HG03039 (cell line): ENCODE measurements around the gene PRDX2.
A peak's percentile ranks its signal among the peaks of the same experiment; 100 is the strongest.
"Not testable (repeated sequence)": the region's sequence is repeated elsewhere in the genome, so short reads cannot be mapped to it uniquely, and the experiment has no call there.

Source experiments
- ATAC-seq: cut with Tn5 transposase; IDR thresholded peaks from one replicate; pipeline ENCODE4 v1.9.1; 2021; ENCODE audit warnings: mild to moderate bottlenecking, moderate library complexity; ENCODE audit not compliant: unreplicated experiment

Gene PRDX2

DNA sequence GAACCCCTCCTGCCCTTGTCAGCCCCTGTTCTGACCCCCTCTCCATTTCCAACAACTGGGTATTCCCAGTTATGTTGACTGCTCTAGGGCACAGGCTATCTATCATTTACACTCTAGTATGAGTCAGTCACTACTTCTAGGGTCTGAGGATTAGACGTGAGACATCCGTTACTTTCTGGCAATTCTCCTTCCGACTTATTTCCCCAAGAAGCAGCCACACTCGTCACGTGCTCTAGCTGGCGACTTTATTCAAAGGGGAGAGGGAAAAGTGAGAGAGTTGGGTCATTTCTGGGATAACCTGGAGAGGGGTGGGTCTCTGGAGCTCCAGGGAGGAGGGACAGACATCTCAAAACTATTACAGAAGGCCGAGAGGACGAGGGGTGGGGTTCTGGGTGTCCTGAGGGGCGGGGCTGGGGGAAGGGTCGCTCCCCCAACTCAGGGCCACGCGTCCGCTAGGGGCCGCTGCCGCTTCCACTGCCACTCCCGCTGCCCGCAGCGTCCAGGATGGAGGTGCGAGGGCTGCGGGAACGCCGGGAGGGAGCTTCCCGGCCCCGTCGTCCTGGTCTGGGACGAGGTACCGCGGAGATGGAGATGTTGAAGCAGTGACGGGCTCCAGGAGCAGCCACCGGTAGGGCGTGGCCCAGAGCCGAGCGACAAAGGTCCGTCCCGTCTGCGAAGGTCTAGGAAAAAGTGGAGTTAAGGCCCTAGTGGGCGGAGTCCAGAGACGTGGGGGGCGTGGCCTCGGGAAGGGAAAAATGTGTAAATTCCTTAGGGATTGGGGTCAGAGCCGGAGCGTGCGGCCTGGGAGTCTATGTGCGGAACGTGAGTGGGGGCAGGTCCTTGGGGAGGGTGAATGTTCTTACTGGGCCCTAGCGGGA is 23.9 kb upstream of the PRDX2 start:
- no peak for ATAC-seq

DNA sequence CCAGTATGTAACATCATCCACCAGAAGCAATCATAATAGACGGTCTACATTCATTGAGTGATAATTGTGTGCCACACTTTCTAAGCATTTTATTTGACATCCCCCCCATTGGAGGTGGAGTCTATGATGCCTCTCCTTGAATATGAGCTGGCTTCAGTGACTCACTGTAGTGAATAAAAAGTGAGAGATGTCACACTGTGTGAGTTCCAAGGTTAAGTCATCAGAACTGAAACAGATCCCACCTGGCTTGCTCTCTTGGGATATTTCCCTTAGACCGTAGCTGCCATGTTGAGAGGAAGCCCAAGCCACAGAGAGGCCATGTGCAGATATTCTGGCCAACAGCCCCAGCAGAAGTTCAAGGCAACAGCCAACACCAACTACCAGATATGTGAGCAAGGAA is 20.2 kb upstream of the PRDX2 start:
- ATAC-seq: no peak

DNA sequence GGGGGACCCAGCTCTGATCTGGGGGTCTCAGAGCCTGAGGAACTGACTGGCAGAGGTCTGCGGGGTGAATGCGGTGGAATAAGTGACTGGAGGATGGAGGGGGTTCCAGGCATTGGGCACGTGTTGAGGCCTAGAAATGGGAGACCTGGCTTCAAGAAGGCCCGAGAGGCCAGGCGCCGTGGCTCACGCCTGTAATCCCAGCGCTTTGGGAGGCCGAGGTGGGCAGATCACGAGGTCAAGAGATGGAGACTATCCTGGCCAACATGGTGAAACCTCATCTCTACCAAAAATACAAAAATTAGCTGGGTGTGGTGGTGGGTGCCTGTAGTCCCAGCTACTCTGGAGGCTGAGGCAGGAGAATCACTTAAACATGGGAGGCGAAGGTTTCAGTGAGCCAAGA is 16.2 kb upstream of the PRDX2 start:
- not testable (repeated sequence) for ATAC-seq

DNA sequence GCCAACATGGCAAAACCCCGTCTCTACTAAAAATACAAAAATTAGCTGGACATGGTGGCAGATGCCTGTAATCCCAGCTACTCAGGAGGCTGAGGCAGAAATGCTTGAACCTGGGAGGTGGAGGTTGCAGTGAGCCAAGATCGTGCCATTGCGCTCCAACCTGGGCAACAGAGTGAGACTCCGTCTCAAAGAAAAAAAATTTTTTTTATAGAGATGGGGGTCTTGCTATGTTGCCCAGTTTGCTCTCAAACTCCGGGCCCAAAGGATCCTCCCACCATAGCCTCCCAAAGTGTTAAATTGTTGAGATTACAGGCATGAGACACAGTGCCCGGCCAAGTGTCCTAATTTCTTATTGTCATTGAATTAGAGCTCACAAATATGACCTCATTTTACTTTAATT is 15.6 kb upstream of the PRDX2 start:
- not testable (repeated sequence) for ATAC-seq

DNA sequence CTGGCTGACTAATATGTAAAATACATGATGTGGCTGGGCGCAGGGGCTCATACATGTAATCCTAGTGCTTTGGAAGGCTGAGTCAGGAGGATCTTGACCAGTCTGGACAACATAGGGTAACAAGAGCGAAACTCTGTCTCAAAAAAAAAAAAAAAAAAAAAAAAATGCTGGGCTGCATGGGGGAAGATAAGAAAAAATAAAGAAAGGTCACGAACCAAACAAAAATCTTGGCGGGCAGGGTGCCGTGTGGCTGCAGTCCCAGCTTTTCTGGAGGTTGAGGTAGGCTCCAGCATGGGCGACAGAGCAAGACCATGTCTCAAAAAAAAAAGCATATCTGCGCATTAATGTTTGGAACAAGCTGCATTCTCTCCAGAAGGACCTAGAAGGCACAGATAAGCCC is 13.5 kb upstream of the PRDX2 start:
- no peak for ATAC-seq

DNA sequence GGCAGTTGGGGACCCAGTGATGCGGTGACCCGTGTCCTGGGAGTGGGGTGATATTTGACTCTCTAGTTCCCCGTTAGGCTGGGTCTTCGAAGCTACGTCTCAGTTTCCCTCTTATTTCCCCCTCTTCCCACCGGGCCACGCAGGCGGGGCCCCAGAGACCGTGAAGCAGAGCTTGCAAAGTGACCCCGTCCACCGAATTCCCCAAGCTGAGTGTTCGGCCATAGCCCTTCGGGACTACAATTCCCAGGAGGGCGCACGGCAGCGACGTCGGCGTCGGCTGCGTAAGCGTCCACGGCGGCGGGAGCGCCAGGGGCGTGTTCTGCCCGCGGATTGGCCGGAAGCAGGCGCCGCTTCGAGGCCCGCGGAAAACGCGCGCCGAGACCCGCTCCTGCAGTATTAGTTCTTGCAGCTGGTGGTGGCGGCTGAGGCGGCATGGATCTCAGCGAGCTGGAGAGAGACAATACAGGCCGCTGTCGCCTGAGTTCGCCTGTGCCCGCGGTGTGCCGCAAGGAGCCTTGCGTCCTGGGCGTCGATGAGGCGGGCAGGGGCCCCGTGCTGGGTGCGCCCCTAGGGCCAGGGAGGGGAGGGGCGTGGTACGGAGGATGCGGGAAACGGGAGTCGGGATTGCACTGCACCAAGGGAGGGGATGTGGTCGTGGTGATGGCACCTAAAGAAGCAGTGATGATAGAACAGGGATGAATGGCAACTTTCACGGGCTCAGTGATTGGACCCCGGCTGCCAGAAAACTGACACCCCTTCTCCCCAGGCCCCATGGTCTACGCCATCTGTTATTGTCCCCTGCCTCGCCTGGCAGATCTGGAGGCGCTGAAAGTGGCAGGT is 4.9 kb upstream of the PRDX2 start, which contains the start of gene RNASEH2A:
Gene RNASEH2A (plus strand): TSS at position 343 of the 840 bp plus-strand sequence. CDS start 90 bp downstream, at position 433.
- ATAC-seq: peak; percentile 66

DNA sequence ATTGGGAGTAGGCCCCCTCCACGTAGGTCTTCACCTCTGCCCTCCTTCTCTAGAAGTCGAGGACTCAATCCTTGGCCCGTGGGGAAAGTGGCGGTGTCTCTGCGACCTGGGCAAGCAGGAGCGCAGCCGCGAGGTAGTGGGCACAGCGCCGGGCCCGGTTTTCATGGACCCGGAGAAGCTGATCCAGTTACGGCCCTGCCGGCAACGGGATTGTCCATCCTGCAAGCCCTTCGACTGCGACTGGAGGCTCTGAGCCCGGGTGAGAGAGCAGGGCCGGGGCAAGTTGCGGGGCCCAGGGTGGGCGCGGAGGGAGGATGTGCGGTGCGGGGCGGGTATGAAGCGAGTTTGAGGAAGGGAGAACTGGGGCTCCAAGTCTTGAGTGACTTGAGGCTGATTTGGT is 2.5 kb upstream of the PRDX2 start:
- no peak for ATAC-seq

DNA sequence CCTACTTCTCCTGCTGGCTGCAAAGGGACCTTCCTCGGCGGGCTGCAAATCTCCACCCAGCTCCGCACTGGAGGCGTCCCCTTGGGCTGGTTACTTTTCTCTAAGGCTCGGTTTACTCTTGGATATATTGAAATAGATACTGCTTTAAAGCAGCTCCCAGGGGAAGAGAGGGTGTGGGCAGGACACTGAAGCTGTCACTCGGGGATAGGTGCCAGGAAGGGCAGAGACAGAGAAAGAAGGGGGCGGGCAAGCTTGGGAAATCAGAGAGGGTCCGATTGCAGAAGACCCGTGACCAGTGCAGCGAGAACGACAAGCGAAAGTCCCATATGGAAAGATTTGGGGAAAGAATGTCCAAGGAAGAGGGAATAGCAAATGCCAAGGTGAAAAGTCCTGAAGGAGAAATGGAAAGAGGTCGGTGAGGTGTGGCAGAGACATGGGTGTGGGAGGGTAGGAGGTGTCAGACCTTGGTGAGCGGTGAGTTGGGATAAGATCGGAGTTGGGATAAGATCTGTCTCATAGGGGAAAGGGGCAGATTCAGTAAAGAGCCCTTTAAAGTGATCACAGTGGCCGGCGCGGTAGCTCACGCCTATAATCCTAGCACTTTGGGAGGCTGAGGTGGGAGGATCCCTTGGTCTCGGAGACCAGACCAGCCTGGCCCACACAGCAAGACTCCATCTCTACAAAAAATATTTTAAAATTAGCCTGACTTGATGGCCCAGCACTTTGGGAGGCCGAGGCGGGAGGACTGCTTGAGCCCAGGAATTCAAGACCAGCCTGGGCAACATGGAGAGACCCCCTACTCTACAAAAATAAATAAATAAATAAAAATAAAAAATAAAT is 887 bp upstream of the PRDX2 start:
- ATAC-seq: no peak

DNA sequence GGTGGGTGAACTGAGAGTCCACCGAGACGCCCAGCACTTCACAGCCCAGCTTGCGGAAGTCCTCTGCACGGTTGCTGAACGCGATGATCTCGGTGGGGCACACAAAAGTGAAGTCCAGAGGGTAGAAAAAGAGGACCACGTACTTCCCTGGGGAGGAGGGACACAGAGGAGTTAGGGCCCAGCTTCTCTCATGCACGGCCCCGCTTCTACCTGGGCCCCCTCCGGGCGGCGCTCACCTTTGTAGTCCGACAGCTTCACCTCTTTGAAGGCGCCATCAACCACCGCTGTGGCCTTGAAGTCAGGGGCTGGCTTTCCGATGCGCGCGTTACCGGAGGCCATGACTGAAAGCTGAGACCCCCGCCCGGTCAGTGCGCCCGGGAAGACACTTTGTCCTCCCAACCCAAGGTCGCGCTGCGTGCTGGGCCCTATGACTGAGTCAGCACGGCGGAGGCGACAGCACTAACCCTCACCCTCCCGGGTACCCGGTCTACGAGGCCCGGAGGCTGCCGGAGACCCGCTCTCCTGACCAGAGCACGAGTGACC is 606 bp downstream of the PRDX2 start:
- no peak for ATAC-seq

DNA sequence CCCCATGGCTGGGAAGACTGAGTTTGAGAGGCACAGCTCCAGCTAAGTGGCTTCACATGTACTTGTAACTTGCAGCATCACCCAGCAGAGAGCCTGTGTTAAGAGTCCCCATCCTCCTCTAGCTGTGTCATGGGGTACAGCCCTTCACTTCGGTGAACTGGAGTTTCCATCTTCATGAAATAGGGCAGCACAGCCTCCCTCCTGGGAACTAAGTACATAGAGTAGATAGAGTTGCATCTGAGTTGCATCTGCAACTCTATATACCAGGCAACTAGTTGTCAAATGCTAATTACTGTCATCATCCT is 1.2 kb downstream of the PRDX2 start:
- no peak for ATAC-seq

DNA sequence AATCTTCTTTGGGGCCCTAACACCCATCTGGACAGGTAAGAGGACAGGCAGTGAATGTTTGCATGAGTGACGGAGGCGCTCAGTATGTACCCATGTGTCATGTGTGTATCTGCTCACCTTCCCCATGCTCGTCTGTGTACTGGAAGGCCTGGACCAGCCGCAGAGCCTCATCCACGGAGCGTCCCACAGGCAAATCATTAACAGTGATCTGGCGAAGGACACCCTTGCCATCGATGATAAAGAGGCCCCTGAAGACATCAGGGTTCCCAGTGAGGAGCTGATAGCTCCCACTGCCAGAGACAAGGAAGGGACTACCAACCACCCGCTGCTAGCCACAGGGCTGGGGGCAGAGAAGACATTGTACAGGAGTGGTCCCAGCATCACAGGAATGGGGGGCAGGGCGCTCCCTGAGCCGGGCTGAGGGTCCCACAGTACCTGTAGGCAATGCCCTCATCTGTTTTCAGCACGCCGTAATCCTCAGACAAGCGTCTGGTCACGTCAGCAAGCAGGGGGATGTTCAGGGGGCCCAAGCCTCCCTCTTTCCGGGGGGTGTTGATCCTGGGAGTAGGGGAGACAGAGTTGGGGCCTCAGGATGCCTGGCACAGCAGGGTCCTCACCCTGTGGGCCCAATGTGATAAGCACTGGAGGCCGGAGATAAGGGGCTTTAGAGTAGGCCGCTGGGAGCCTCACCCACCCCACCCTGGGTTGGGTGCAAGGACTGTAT is 1.7 kb downstream of the PRDX2 start:
- ATAC-seq: no peak

DNA sequence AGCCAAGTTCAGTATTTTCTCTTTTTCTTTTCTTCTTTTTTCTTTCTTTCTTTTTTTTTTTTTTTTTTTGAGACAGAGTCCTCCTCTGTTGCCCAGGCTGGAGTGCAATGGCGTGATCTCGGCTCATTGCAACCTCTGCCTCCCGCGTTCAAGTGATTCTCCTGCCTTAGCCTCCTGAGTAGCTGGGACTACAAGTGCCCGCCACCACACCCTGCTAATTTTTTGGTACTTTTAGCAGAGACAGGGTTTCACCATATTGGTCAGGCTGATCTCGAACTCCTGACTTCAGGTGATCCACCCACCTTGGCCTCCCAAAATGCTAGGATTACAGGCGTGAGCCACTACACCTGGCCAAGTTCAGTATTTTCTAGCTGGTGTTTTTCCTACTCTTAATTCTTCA is 4.0 kb downstream of the PRDX2 start:
- not testable (repeated sequence) for ATAC-seq

DNA sequence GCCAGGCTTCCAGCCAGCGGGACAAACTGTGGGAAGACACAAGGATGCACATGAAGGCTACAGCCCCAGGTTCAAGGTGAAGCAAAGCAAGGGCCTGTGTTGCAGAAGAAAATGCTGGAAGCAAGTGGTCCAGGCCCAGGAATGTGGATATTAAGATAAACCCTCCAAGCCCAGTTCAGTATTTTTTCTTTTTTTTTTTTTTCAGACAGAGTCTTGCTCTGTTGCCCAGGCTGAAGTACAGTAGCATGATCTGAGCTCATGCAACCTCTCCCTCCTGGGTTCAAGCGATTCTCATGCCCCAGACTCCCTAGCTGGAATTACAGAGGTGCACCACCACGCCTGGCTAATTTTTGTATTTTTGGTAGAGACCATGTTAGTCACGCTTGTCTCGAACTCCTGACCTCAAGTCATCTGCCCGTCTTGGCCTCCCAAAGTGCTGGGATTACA is 4.4 kb downstream of the PRDX2 start:
- no peak for ATAC-seq

DNA sequence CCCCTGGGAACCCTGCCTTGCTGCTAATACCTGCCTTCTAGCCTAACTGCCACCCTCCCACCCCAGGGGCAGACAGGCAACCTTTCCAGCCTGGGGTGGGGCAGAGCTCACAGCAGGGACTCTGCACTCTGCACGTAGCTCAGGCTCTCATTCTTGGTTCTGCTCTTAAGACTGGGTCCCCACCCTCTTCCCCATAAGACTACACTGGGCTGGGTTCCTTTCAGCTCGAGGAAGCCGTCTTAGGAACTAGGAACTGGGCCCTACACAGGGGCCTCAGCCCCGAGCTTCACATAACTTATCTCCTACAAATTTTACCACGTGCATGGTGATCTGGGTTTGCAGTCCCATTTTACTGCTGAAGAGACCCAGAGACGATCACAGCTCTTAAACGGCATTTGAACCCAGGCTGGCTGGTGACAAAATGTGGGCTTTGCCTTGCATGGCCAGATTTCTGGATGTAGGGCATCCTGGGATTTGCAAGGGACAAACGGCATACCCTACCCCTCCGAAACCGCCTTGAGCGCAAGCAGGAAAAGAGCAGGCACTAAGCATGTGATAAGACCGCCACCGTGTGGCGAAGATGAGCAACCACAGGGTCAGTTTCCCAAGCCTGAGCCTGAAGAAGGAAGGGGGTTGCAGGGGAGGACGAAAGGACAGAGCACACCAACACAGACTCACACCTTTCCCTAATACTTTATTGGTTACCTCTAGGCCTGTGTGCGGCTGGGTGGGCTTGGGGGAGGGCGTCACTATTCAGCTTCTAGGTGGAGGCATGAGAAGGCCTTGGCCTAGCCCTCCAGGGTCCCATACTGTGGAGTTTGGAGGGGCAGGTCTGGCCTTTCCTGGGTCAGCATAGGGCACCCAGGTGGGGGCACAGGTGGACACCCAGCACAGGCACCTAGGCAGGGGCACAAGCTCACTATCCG is 5.2 kb downstream of the PRDX2 start:
- no peak for ATAC-seq

DNA sequence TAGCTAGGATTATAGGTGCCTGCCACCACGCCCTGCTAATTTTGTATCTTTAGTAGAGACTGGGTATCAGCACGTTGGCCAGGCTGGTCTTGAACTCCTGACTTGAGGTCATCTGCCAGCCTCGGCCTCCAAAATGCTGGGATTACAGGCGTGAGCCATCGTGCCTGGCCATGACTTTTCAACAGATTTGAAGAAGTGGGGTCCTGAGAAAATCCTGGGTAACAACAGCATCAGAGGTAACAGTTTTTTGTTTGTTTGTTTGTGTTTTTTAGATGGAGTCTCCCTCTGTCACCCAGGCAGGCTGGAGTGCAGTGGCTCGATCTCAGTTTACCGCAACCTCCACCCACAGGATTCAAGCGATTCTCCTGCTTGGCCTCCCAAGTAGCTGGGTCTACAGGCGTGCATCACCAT is 6.6 kb downstream of the PRDX2 start:
- ATAC-seq: no peak

DNA sequence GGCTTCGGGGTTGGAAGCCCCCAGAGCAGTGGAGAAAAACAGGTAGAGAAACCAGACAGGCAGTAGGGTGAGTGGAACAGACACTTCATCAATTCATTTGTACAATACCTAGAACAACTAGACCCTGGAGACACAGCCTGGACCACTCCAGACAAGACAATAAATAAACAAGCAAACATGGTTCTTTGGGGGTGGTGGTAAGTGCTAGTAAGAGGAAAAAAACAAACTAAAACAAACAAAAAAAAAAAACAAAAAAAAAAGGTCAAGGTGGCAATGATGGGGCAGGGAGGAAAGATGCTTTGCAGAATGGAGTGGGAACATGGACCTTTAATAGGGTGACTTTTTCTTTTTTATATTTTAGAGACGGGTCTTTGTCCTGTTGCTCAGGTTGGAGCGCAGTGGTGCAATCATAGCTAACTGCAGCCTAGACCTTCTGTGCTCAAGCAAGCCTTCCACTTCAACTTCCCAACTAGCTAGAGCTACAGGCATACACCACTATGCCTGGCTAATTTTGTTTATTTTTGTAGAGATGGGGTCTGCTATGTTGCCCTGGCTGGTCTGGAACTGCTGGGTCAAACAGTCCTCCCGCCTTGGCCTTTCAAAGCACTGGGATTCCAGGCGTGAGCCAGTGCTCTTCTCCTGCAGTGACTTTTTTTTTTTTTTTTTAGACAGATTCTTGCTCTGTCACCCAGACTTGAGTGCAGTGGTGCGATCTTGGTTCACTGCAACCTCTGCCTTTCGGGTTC is 7.2 kb downstream of the PRDX2 start:
- ATAC-seq: no peak

DNA sequence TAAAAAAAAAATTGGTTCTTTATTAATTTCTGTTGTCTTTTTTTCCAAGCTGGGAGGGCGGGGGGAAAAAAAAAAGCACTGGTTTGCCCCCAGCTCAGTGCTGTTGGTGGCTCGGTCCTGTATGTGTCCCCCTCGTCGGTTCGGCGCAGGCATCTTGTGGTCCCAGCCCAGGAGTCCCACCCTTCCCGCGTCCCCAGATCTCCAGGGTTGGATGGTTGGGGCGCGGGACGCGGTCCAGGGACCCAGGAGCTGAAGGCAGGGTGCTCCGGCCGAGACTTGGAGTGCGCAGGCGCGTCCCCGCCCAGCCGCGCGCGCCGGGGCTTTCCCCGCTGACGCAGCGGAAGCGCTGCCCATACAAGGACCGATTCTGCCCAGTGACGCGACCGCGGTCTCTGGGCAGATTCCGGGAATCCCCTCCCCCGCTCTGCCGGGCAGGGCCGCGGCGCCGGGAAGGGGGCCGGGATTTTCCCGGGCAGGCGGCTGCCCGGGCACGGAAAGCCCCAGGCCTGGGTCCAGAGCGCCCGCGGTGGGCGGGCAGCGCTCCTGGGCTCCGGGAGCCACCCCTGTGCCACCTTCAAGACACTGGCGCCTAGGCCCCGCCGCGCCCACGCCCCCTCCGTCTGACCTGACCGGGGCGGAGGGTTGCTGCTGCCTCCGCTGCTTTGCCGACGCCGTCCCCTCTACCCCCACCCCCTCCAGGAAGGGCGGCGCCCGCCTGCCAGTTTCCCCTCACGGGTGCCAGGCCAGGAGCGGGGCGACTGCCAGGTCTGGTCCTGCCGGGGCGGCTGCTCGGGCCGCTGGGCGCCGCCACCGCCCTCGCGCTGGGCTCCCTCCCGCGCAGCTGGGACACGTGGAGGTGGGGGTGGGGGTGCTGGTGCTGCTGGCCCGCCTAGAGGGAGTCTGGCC is 8.1 kb downstream of the PRDX2 start:
- peak; percentile 26 for ATAC-seq
